Measurements from ENCODE around the gene FMN1.

The FMN1 gene

GRCh38 chr15:32739522-32740063 is 454.9 kb downstream of the FMN1 start:
- no peak for DNase-seq

GRCh38 chr15:32738666-32739065 is 455.8 kb downstream of the FMN1 start:
- DNase-seq, result no peak

- no peak for DNase-seq
Measured at GRCh38 chr15:32737304-32737703, 457.2 kb downstream of the FMN1 start.

GRCh38 chr15:32736701-32737061 is 457.8 kb downstream of the FMN1 start:
- DNase-seq, result no peak

GRCh38 chr15:32735989-32736700 is 458.4 kb downstream of the FMN1 start:
- no peak for DNase-seq

- no peak for DNase-seq
Measured at GRCh38 chr15:32733281-32733680, 461.2 kb downstream of the FMN1 start.

- DNase-seq, result no peak
Measured at GRCh38 chr15:32732574-32733157, 461.8 kb downstream of the FMN1 start.

- no peak for DNase-seq
Measured at GRCh38 chr15:32730677-32731654, 463.5 kb downstream of the FMN1 start.

GRCh38 chr15:32729700-32730395 is 464.7 kb downstream of the FMN1 start:
- DNase-seq, result no peak

- no peak for DNase-seq
Measured at GRCh38 chr15:32723171-32723948, 471.2 kb downstream of the FMN1 start.

GRCh38 chr15:32722136-32722535 is 472.4 kb downstream of the FMN1 start:
- DNase-seq, result no peak

- DNase-seq, result no peak
Measured at GRCh38 chr15:32721596-32721995, 472.9 kb downstream of the FMN1 start.

GRCh38 chr15:32718821-32719716 is 475.4 kb downstream of the FMN1 start:
- DNase-seq, result no peak

GRCh38 chr15:32718227-32718820 is 476.2 kb downstream of the FMN1 start:
- no peak for DNase-seq

GRCh38 chr15:32717426-32718226 is 476.9 kb downstream of the FMN1 start, which contains the start of gene GREM1:
GREM1 (plus strand) TSS chr15:32718004; CDS start chr15:32730691, 12,687 bp downstream.
- DNase-seq, result no peak

GRCh38 chr15:32716915-32717425 is 477.5 kb downstream of the FMN1 start:
- DNase-seq, result no peak

- DNase-seq, result no peak
Measured at GRCh38 chr15:32716216-32716914, 478.1 kb downstream of the FMN1 start.

Measured in activated CD4-positive, CD25-positive, alpha-beta regulatory T cell (primary cell).